T-cell (primary cell): ENCODE results near the gene PTPRD. TPM values are rescaled to one million over a fixed set of nuclear protein-coding genes. Genes with fewer than 3 reads are reported as not detected.

Experiments used
- ATAC-seq, 4 experiments: fragments of 200-7000 bp in 3 of 4; fragments of 150-1000 bp in 1 of 4; cut with Tn5 transposase; replicated peaks in 1 of 4; 1 replicate in 3 of 4; 2 replicates in 1 of 4; pipeline ENCODE4 v1.10.0; 2021; ENCODE audit warnings: moderate library complexity in 3 of 4, mild to moderate bottlenecking in 2 of 4, moderate number of reproducible peaks in 1 of 4
- CTCF ChIA-PET, 2 donors: fragments of 300-600 bp; sonication (Branson Sonifier 250); formaldehyde crosslinking; loops; one replicate each; lab custom pipeline; 2022; ENCODE audit warnings: antibody characterized with exemption in 2 of 2; lab: Charles Lee
- POLR2A ChIA-PET, 2 donors: fragments of 300-600 bp; sonication (Branson Sonifier 250); formaldehyde crosslinking; loops; one replicate each; lab custom pipeline; 2022; ENCODE audit warnings: antibody characterized with exemption in 2 of 2; lab: Charles Lee
- DNase-seq, 35 experiments: peaks; one replicate each; pipeline versions ENCODE4 v3.0.0 to v3.0.0-alpha.2; 2013 to 2023
- H3K27ac ChIP-seq: one replicate; pipeline ENCODE4 v1.5.1; 2013; ENCODE audit warnings: low read length
- H3K27me3 ChIP-seq, 2 experiments: replicated peaks in 1 of 2; 1 replicate in 1 of 2; 2 replicates in 1 of 2; pipeline versions ENCODE4 v1.6.1 to v1.7.0; 2013; ENCODE audit warnings: low read length in 1 of 2, mixed read lengths in 1 of 2; ENCODE audit not compliant: control insufficient read depth in 2 of 2, insufficient read depth in 2 of 2; ENCODE audit errors: extremely low read depth in 1 of 2
- H3K36me3 ChIP-seq, 2 donors: 1 replicate in 1 of 2; 2 replicates in 1 of 2; pipeline versions ENCODE4 v1.6.1 to v1.7.0; 2013; ENCODE audit warnings: low read length in 1 of 2; ENCODE audit not compliant: control insufficient read depth in 2 of 2, insufficient read depth in 1 of 2; ENCODE audit errors: extremely low read depth in 1 of 2
- H3K4me1 ChIP-seq, 2 experiments: 1 replicate in 1 of 2; 2 replicates in 1 of 2; pipeline versions ENCODE4 v1.6.1 to v1.7.0; 2013; ENCODE audit warnings: low read length in 2 of 2, mixed read lengths in 1 of 2; ENCODE audit not compliant: insufficient read depth in 2 of 2, control insufficient read depth in 1 of 2; ENCODE audit errors: extremely low read depth in 1 of 2
- H3K4me3 ChIP-seq, 2 donors: 1 replicate in 1 of 2; 2 replicates in 1 of 2; pipeline versions ENCODE4 v1.5.1 to v1.7.0; 2013; ENCODE audit warnings: mild to moderate bottlenecking in 2 of 2, low read length in 1 of 2, moderate library complexity in 1 of 2; ENCODE audit not compliant: control insufficient read depth in 1 of 2; ENCODE audit errors: extremely low read depth in 1 of 2
- H3K9me3 ChIP-seq: 2 replicates; pipeline ENCODE4 v1.7.0; 2013
- H3K27ac Mint-ChIP-seq, 2 donors: one replicate each; pipeline ENCODE4 v1.8.0; 2020 to 2021; ENCODE audit warnings: mild to moderate bottlenecking in 2 of 2, mixed read lengths in 2 of 2
- H3K27me3 Mint-ChIP-seq, 2 donors: one replicate each; pipeline ENCODE4 v1.8.0; 2021 to 2022; ENCODE audit warnings: mixed read lengths in 2 of 2
- H3K36me3 Mint-ChIP-seq: one replicate; pipeline ENCODE4 v1.8.0; 2021; ENCODE audit warnings: mixed read lengths
- H3K4me1 Mint-ChIP-seq, 3 donors: one replicate each; pipeline ENCODE4 v1.8.0; 2020 to 2022; ENCODE audit warnings: mixed read lengths in 3 of 3, mild to moderate bottlenecking in 1 of 3
- H3K4me3 Mint-ChIP-seq, 3 donors: one replicate each; pipeline ENCODE4 v1.8.0; 2020 to 2022; ENCODE audit warnings: mild to moderate bottlenecking in 3 of 3, mixed read lengths in 3 of 3, moderate library complexity in 3 of 3
- H3K9me3 Mint-ChIP-seq, 3 donors: one replicate each; pipeline ENCODE4 v1.8.0; 2020 to 2022; ENCODE audit warnings: mixed read lengths in 3 of 3
- WGBS: methylation state at CpG from one replicate; pipeline ENCODE4 v1.1.5; 2013; ENCODE audit warnings: missing lambda C conversion rate; ENCODE audit not compliant: insufficient coverage; 5-methylcytosine and 5-hydroxymethylcytosine counted together
- total RNA-seq, 35 experiments: library from RNA in 6 of 35; stranded (reverse) in 6 of 35; fragments of 120-200 nt in 1 of 35; gene quantifications; one replicate each; pipeline versions ENCODE4 v1.2.1 to v1.2.4 and lab custom pipeline; 2013 to 2026

Gene PTPRD
- total RNA-seq, 5 donors from 2014 or later (not counting 1 experiment from before 2014, with no cell fraction given), result 0.13 to 0.61 (median 0.38) TPM; not detected in 2

DNA sequence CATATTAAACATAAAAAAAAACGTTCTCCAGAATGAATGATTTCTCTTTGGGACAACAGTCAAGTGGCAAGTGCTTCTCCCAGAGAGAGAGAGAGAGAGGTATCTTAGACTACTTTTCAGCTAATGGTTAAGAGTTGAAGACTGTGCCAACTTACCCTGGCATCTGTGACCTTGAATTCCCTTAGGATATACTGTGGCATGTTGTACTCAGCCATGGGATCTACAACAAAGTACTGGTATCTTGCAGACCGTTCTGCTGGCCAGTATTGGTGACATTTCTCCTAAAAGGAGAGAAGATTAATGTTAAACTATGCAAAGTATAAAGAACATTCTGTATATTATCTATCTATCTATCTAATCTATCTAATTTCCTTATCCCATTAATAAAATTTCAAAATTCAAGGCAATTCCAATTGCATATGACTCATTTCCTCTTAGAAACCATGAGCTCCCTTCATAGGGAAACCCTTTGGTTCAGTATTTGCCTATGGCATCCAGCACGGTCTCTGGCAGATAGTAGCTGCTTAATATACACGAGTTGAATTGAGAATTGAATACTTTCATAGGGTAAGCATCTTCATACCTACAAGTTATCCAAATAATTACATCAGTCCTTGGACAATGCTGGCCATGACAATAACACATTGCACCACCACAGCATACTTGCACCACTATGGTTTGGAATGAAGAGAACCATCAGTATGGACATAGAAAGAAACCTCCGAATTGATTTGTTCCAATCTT is 2273.9 kb downstream of the PTPRD start:
- no peaks in the 10 kb centered on the region for H3K4me1 Mint-ChIP-seq
- ChIA-PET POLR2A (no interaction called here), CTCF (interaction anchor here in 1 of 2 donors (1.1 kb wide), 1 partner anchor 703 kb away, joined by 4 read pairs; no protein-coding TSS in a partner anchor)
- Histone ChIP-seq H3K4me3 (no peak overlapping the region), H3K4me1 (no peaks in the 10 kb centered on the region), H3K9me3 (no peaks in the 10 kb centered on the region), H3K27me3 (no peaks in the 10 kb centered on the region), H3K36me3 (no peaks in the 10 kb centered on the region), H3K27ac (no peak overlapping the region)
- DNase-seq (no peak), ATAC-seq (no peak)
- 83% methylated on average over 1 of the region's 5 CpGs for WGBS
- H3K27me3 Mint-ChIP-seq, result peaks cover 0 to 5% of the 10 kb centered on the region in 2 donors
- H3K36me3 Mint-ChIP-seq, result no peaks in the 10 kb centered on the region
- no peaks in the 10 kb centered on the region for H3K9me3 Mint-ChIP-seq
- no peak overlapping the region for H3K27ac Mint-ChIP-seq
- H3K4me3 Mint-ChIP-seq, result no peak overlapping the region

DNA sequence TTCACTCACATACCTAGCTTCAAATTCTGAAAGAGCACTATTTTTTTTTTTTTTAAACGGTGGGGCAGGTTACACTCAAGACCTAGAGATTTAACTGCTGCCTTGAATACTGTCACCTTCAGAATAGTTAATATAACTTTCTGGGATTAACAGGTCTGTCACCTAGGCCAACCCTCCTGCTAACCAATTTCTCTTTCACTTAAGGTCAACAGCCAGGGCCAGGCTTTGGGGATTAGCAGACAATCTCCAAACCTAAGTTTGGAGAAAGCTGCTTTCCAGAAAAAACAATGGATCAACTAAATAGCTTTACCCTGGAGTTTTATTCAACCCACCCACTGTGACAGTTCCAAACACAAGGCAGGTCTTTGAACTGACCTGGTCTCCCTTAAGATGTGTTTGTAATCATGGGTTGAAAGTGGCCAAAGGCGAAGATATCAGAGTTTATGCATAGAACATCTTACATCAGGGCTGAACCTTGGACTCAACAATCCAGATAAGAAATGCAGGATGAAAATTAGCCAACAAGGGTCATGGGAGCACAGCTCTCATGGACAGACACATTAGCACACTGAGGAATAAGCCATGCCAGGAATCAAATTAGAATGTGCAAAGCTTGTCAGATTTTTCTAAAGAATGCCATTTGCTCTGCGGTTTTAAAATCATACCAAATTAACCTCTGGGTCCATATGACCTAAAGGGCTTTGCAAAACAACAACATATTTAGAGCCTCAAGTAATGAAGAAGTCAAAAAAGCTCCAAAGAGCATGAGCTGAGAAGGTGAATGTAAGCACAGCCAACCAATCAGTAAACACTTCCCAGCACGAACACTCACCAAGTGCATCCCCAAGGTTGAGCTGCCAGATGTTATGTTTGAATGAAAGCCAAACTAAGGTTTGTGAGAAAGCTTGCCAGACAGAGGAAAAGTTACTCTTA is 2274.7 kb downstream of the PTPRD start:
- Mint-ChIP-seq H3K9me3 (no peaks in the 10 kb centered on the region), H3K27me3 (peaks cover 0 to 5% of the 10 kb centered on the region in 2 donors), H3K4me3 (no peak overlapping the region), H3K4me1 (no peaks in the 10 kb centered on the region), H3K27ac (no peak overlapping the region), H3K36me3 (no peaks in the 10 kb centered on the region)
- Histone ChIP-seq H3K9me3 (no peaks in the 10 kb centered on the region), H3K27ac (no peak overlapping the region), H3K36me3 (no peaks in the 10 kb centered on the region), H3K27me3 (no peaks in the 10 kb centered on the region), H3K4me1 (no peaks in the 10 kb centered on the region), H3K4me3 (no peak overlapping the region)
- ATAC-seq (no peak), DNase-seq (no peak)
- ChIA-PET POLR2A (interaction anchor here in 1 of 2 donors (0.7 kb wide), 1 partner anchor 96 kb away, joined by 3 read pairs; no protein-coding TSS in a partner anchor), CTCF (interaction anchor here (0.6 to 1.1 kb wide), 2 partner anchors 155 to 703 kb away, joined by 3 to 4 read pairs; no protein-coding TSS in a partner anchor)
- WGBS, result no CpG with 5 or more reads among the region's 4 CpGs

DNA sequence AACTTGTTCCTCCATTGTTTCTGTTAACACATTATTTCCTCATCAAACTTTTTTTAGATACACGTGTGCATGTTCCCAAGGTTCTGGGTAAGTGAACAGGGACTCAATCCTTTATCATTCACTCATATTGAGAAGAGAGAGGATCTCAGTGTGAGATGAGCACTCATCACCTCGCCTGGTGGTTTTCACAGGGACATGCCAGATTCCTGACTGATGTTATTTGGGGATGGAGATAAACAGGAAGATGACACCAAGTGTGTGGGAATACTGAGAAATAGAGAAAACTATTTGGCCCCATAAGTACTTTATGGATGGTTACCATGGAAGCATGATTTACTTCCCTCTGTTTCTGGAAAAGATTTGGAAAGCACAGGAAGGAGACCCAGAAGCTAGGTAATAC is 2279.9 kb downstream of the PTPRD start:
- ATAC-seq (no peak), DNase-seq (no peak)
- H3K9me3 ChIP-seq, result no peaks in the 10 kb centered on the region
- no peaks in the 10 kb centered on the region for H3K36me3 Mint-ChIP-seq
- peaks cover 0 to 3% of the 10 kb centered on the region in 2 experiments for H3K4me1 ChIP-seq
- H3K27me3 ChIP-seq, result peaks cover 0 to 8% of the 10 kb centered on the region in 2 experiments
- H3K36me3 ChIP-seq, result no peaks in the 10 kb centered on the region
- H3K27me3 Mint-ChIP-seq, result peaks cover under 1 to 10% of the 10 kb centered on the region in 2 donors
- H3K4me1 Mint-ChIP-seq, result no peaks in the 10 kb centered on the region
- no peak overlapping the region for H3K4me3 ChIP-seq
- ChIA-PET CTCF (no interaction called here), POLR2A (no interaction called here)
- no peak overlapping the region for H3K27ac ChIP-seq
- H3K9me3 Mint-ChIP-seq, result peaks cover 0 to 4% (median 0%) of the 10 kb centered on the region in 3 donors
- 60% methylated on average over 1 of the region's 2 CpGs for WGBS
- no peak overlapping the region for H3K4me3 Mint-ChIP-seq
- no peak overlapping the region for H3K27ac Mint-ChIP-seq

DNA sequence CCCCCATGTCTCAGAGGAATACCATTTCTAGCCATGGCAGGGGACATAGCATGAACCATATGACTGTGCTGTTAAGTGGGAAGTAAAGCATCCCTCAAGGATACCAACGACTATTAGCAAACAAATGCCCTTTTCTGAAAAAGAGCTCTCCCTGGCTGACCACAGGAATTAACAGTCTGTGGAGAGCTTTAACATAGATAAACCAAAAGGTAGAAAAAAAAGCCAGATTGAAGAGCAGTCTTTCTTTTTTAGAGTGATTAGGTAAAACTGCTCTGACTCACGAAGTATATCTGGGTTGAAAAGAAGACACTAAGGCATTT is 2280.5 kb downstream of the PTPRD start:
- H3K36me3 Mint-ChIP-seq, result no peaks in the 10 kb centered on the region
- H3K4me1 Mint-ChIP-seq, result no peaks in the 10 kb centered on the region
- peaks cover 0 to 3% of the 10 kb centered on the region in 2 experiments for H3K4me1 ChIP-seq
- H3K27me3 Mint-ChIP-seq, result peaks cover 1 to 11% of the 10 kb centered on the region in 2 donors
- H3K4me3 Mint-ChIP-seq, result no peak overlapping the region
- ATAC-seq (no peak), DNase-seq (no peak)
- H3K4me3 ChIP-seq, result no peak overlapping the region
- no peak overlapping the region for H3K27ac ChIP-seq
- H3K9me3 Mint-ChIP-seq, result peaks cover 0 to 4% (median 0%) of the 10 kb centered on the region in 3 donors
- ChIA-PET CTCF (no interaction called here), POLR2A (no interaction called here)
- no peaks in the 10 kb centered on the region for H3K36me3 ChIP-seq
- no peaks in the 10 kb centered on the region for H3K9me3 ChIP-seq
- WGBS, result 67% methylated on average over 1 of the region's 2 CpGs
- no peak overlapping the region for H3K27ac Mint-ChIP-seq
- H3K27me3 ChIP-seq, result peaks cover 0 to 8% of the 10 kb centered on the region in 2 experiments

DNA sequence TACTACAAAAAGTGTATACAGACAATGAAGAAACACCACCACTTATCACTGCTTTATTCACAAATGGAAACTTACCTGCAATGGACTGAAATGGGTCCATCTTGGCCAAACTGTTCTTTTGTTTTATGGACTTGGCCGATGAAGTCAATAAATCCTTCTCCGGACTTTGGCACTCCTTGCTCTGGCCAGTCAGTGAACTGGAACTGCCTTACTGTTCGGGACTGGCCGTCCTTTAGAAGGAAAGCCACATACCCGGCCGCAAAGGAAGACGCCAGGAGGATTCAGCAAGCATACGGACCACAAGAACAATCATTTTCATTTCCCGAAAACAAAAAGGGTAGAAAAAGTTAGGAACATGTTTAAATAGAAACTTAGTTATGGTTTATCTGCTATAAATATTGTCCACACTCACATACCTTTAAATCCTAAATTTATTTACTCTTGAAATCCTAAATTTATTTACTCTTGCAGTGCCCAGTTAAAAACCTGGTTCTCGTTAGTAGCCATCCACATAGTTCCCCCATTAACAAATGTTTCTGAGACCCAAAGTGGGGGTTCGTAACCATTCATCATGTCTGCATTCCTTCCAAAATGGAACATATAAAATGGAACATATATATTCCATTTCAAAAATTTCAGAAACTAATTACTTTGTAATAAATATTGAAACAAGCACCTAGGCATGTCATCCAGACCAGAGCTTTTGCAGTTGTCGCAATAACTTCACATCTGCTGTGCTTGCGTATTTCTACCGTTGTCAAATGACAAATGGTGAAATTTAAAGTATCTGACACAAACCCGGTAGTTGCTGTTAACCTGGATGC is 2281.1 kb downstream of the PTPRD start:
- Mint-ChIP-seq H3K9me3 (peaks cover 0 to 4% (median 0%) of the 10 kb centered on the region in 3 donors), H3K27ac (no peak overlapping the region), H3K4me3 (no peak overlapping the region), H3K36me3 (no peaks in the 10 kb centered on the region), H3K4me1 (no peaks in the 10 kb centered on the region), H3K27me3 (peaks cover 2 to 13% of the 10 kb centered on the region in 2 donors)
- H3K4me3 ChIP-seq, result no peak overlapping the region
- H3K36me3 ChIP-seq, result no peaks in the 10 kb centered on the region
- WGBS, result 84% methylated on average over 4 of the region's 15 CpGs
- ATAC-seq (no peak), DNase-seq (no peak)
- H3K27ac ChIP-seq, result no peak overlapping the region
- peaks cover 0 to 3% of the 10 kb centered on the region in 2 experiments for H3K4me1 ChIP-seq
- CTCF ChIA-PET, result no interaction called here
- peaks cover 0 to 8% of the 10 kb centered on the region in 2 experiments for H3K27me3 ChIP-seq
- H3K9me3 ChIP-seq, result no peaks in the 10 kb centered on the region
- POLR2A ChIA-PET, result no interaction called here
